GM12878 (cell line): ENCODE measurements around the gene GPR152. TPM values are rescaled to one million over a fixed set of nuclear protein-coding genes. Genes with fewer than 3 reads are reported as not detected.

Experiments
- ATAC-seq: fragments of 200-7000 bp; cut with Tn5 transposase; 3 replicates; pipeline ENCODE4 v1.9.1; 2020; ENCODE audit warnings: mild to moderate bottlenecking, moderate library complexity
- BruUV-seq: library from RNA; stranded (reverse); fragments of 400-500 nt; replicated peaks from 2 replicates; lab custom pipeline; 2021; lab: Mats Ljungman, UMichigan
- CTCF ChIA-PET: fragments of 300-600 bp; sonication (Branson Sonifier 250); formaldehyde crosslinking; extraction: SDS; loops from one replicate; lab custom pipeline; 2021; ENCODE audit warnings: inconsistent platforms; lab: Yijun Ruan, JAX
- POLR2A ChIA-PET: fragments of 350-600 bp; formaldehyde crosslinking; extraction: SDS; loops from one replicate; lab custom pipeline; 2021; ENCODE audit warnings: inconsistent platforms; lab: Charles Lee
- RAD21 ChIA-PET: fragments of 300-600 bp; sonication (Branson Sonifier 250); formaldehyde crosslinking; loops from one replicate; lab custom pipeline; 2023; ENCODE audit warnings: antibody characterized with exemption; ENCODE audit not compliant: unreplicated experiment; lab: Charles Lee
- SMC1A ChIA-PET: fragments of 300-600 bp; sonication (Branson Sonifier 250); formaldehyde crosslinking; loops from one replicate; lab custom pipeline; 2023; ENCODE audit not compliant: unreplicated experiment, uncharacterized antibody; lab: Charles Lee
- DNase-seq: peaks from one replicate; pipeline ENCODE4 v3.0.0-alpha.2; 2011; ENCODE audit warnings: low read depth, low spot score
- FAIRE-seq: peaks from 3 replicates; lab custom pipeline; 2011; peaks lifted over from hg19 to GRCh38; lab: Jason Lieb, UNC
- H2AFZ ChIP-seq: 2 replicates; pipeline ENCODE4 v1.6.0; 2011; ENCODE audit warnings: low read depth, low read length, control low read depth; ENCODE audit not compliant: control insufficient read depth
- H3K27ac ChIP-seq: 2 replicates; pipeline ENCODE4 v1.5.1; 2011; ENCODE audit warnings: control low read depth; ENCODE audit not compliant: control insufficient read depth, insufficient read depth
- H3K27me3 ChIP-seq, 2 experiments: replicated peaks in 1 of 2; 2 replicates each; pipeline versions ENCODE4 v1.6.0 to v1.6.1; 2011; ENCODE audit warnings: low read length in 1 of 2; ENCODE audit not compliant: control insufficient read depth in 2 of 2, insufficient read depth in 2 of 2
- H3K36me3 ChIP-seq, 2 experiments: 2 replicates each; pipeline ENCODE4 v1.5.1; 2011; ENCODE audit warnings: low read length in 1 of 2; ENCODE audit not compliant: control insufficient read depth in 2 of 2, insufficient read depth in 2 of 2
- H3K4me1 ChIP-seq: 2 replicates; pipeline ENCODE4 v1.6.1; 2011; ENCODE audit warnings: mild to moderate bottlenecking, low read length, moderate library complexity, mixed read lengths; ENCODE audit not compliant: control insufficient read depth, insufficient read depth
- H3K4me2 ChIP-seq: 2 replicates; pipeline ENCODE4 v1.6.0; 2011; ENCODE audit warnings: control low read depth; ENCODE audit not compliant: control insufficient read depth, insufficient read depth
- H3K4me3 ChIP-seq: fragments of 200-600 bp; sonication (generic); 2 replicates; pipeline ENCODE4 v1.5.1; 2016
- H3K79me2 ChIP-seq: 2 replicates; pipeline ENCODE4 v1.6.0; 2011; ENCODE audit warnings: low read length; ENCODE audit not compliant: control insufficient read depth, insufficient read depth
- H3K9ac ChIP-seq: 2 replicates; pipeline ENCODE4 v1.8.0; 2011; ENCODE audit warnings: low read length, control low read depth, mixed read lengths; ENCODE audit not compliant: control insufficient read depth, insufficient read depth
- H3K9me3 ChIP-seq: replicated peaks from 3 replicates; pipeline ENCODE4 v1.5.1; 2011; ENCODE audit warnings: mild to moderate bottlenecking, low read length; ENCODE audit not compliant: control insufficient read depth, insufficient read depth
- H4K20me1 ChIP-seq: 2 replicates; pipeline ENCODE4 v1.6.0; 2011; ENCODE audit not compliant: control insufficient read depth, insufficient read depth
- CREB1 ChIP-seq: IDR thresholded peaks from 2 replicates; pipeline ENCODE4 v1.6.1; 2012; ENCODE audit warnings: low read depth, mild to moderate bottlenecking, inconsistent platforms
- ESRRA ChIP-seq: IDR thresholded peaks from 2 replicates; pipeline ENCODE4 v1.6.1; 2012; ENCODE audit warnings: mild to moderate bottlenecking, low read length, improper control_type of control experiment
- NR2F1 ChIP-seq: fragments of 450-650 bp; conservative IDR thresholded peaks from 2 replicates; pipeline ENCODE4 v1.6.1; 2017; ENCODE audit warnings: mild to moderate bottlenecking
- STAT3 ChIP-seq: IDR thresholded peaks from 2 replicates; pipeline ENCODE4 v1.6.1; 2011; ENCODE audit warnings: low read depth, low read length, improper control_type of control experiment
- TARDBP ChIP-seq: IDR thresholded peaks from 2 replicates; pipeline ENCODE4 v1.6.1; 2016; ENCODE audit warnings: borderline replicate concordance
- TCF7 ChIP-seq: IDR thresholded peaks from 2 replicates; pipeline ENCODE4 v1.6.1; 2014; ENCODE audit warnings: antibody characterized with exemption, borderline replicate concordance
- ZNF622 ChIP-seq: fragments of 450-650 bp; IDR thresholded peaks from 2 replicates; pipeline ENCODE4 v1.6.1; 2017; ENCODE audit warnings: mild to moderate bottlenecking, inconsistent platforms
- WGBS: methylation state at CpG from one replicate; pipeline ENCODE4 v1.1.6; 2016; ENCODE audit warnings: low lambda C conversion rate; ENCODE audit not compliant: insufficient replicate concordance, insufficient coverage; ENCODE audit errors: missing lambda C conversion rate; 5-methylcytosine and 5-hydroxymethylcytosine counted together
- in situ Hi-C: fragments of 300-500 bp; cut with MboI; formaldehyde crosslinking; loops from 9 replicates; pipeline ENCODE4 v1.14.3; 2018; ENCODE audit warnings: mixed read lengths
- intact Hi-C: fragments of 100-400 bp; cut with micrococcal nuclease; formaldehyde crosslinking; loops from one replicate; pipeline ENCODE4 v1.14.2; 2022; ENCODE audit not compliant: unreplicated experiment
- polyA plus RNA-seq, 11 experiments: library from polyadenylated mRNA; depleted of rRNA in 4 of 11; unstranded in 6 of 11; stranded (reverse) in 5 of 11; fragments of >200 nt; fragmentation: Nextera tagmentation in 4 of 11; fragmentation: Illumina TruSeq in 1 of 11; extraction: Ambion mirVana in 4 of 11; extraction: Trizol in 1 of 11; gene quantifications; 1 replicate in 1 of 11; 2 replicates in 10 of 11; pipeline versions ENCODE4 v1.2.1 to v1.2.3, GENCODE V29; 2011 to 2016; ENCODE audit warnings: inconsistent platforms in 2 of 11, missing spikeins in 2 of 11, low read depth in 1 of 11
- total RNA-seq, 4 experiments: library from RNA; depleted of rRNA in 3 of 4; stranded (reverse); fragments of >200 nt in 3 of 4; fragmentation: Illumina TruSeq in 1 of 4; extraction: Trizol in 1 of 4; gene quantifications; 2 replicates each; pipeline versions ENCODE4 v1.2.1 to v1.2.3, GENCODE V29; 2013 to 2021
- TF ChIP-seq, protein P1 (sequence below): IDR thresholded peaks from 2 replicates; pipeline ENCODE4 v1.6.1; 2012; ENCODE audit warnings: low read length, inconsistent platforms
- TF ChIP-seq, protein P2 (sequence below): fragments of 450-650 bp; IDR thresholded peaks from 2 replicates; pipeline ENCODE4 v1.6.1; 2017; ENCODE audit warnings: mild to moderate bottlenecking, moderate library complexity

GPR152 gene
- total and polyA plus RNA-seq, 10 of the 15 experiments (the other 5 are each of a cell fraction or from before 2014, with no cell fraction given) = not detected

DNA sequence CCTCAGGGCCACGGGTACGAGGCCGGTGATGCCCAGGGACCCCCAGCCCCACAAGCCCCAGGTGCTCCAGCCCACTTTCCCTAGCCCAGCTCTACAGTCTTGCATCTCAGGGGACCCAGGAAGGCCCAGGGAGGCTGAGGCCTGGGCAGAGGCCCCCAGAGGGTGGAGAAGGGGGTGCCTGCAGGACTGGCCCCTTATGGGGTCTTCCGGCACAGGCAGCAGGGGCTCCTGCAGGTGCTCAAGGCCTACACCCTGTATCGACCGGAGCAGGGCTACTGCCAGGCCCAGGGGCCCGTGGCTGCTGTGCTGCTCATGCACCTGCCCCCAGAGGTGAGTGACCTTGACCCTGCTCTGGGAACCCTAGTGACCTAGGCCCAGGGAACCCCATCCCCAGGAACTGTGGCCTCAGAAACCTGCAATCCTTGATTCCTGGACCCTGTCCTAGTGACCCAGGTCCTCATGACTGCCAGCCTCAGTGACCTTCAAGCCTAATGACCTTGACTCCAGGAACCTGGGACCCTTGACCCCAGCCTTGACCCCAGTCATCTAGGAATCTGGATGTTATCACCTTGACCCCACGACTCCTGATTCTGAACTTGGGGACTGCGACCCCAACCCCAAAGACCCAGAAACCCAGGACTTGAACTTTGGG, 46.7 kb downstream of the GPR152 start:
- in situ Hi-C loops (no loop called here), intact Hi-C loops (no loop called here)
- H2AFZ ChIP-seq = no peak overlapping the region
- no peaks in the 10 kb centered on the region; the same call in 2 of the 3 replicates for H3K9me3 ChIP-seq
- peak overlapping the region; percentile 48 for H3K27ac ChIP-seq
- TF ChIP-seq ZNF622 (no peak), NR2F1 (peak; percentile 82; the same call in 1 of the 2 replicates)
- H3K4me3 ChIP-seq = peak overlapping the region; percentile 82; the same call in 1 of the 2 replicates
- ChIA-PET RAD21 (interaction anchor here (0.6 to 6.4 kb wide), 2 partner anchors 15 to 31 kb away, joined by 3 to 112 read pairs; partner anchors contain the start of gene PTPRCAP), CTCF (interaction anchor here (1.2 to 4.9 kb wide), 3 partner anchors 32 to 54 kb away, joined by 3 to 53 read pairs (median 9); partner anchors contain the start of genes CORO1B and PTPRCAP), SMC1A (interaction anchor here (5.7 kb wide), 1 partner anchor 32 kb away, joined by 46 read pairs; the partner anchor contains the start of gene PTPRCAP), POLR2A (interaction anchor here (0.5 to 7.3 kb wide), 8 partner anchors 13 to 80 kb away, joined by 3 to 112 read pairs (median 34); partner anchors contain the start of genes AIP, POLD4, PTPRCAP and TMEM134)
- no TSS peak for BruUV-seq
- H3K4me1 ChIP-seq = peaks cover 68% of the 10 kb centered on the region
- peak overlapping the region; percentile 91; the same call in 1 of the 2 replicates for H3K9ac ChIP-seq
- DNase-seq (no peak), FAIRE-seq (no peak), ATAC-seq (no peak)
- H3K4me2 ChIP-seq = peak overlapping the region; percentile 69
- peaks cover 0 to 2% of the 10 kb centered on the region in 2 experiments; a peak in 1 of 4 replicates for H3K36me3 ChIP-seq
- no peaks in the 10 kb centered on the region for H3K27me3 ChIP-seq
- H4K20me1 ChIP-seq = no peaks in the 10 kb centered on the region; the same call in 1 of the 2 replicates
- peaks cover 41% of the 10 kb centered on the region for H3K79me2 ChIP-seq
- WGBS = 97% methylated on average over 9 of the region's 9 CpGs

DNA sequence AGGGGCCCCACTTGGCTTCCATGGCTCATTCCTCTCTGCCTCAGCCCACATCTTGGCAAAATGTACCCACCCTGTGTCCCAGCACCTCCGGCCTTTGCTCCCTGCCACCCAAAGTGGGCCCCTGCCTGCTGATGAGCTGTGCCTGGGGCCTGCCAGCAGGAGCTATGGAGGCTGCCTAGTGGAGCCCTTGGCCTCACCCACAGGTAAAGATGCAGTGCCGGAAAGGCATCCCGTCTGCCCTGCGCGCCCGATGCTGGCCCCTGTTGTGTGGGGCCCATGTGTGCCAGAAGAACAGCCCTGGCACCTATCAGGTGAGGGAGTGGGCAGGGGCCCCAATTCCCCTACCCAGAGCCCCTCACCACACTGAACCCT, 47.3 kb downstream of the GPR152 start:
- WGBS = 44% methylated on average over 6 of the region's 6 CpGs
- ATAC-seq (no peak), DNase-seq (no peak), FAIRE-seq (no peak)
- peak overlapping the region; percentile 99 for H3K27ac ChIP-seq
- peaks cover 47% of the 10 kb centered on the region for H3K79me2 ChIP-seq
- no peaks in the 10 kb centered on the region for H3K27me3 ChIP-seq
- H3K36me3 ChIP-seq = peaks cover 0 to 6% of the 10 kb centered on the region in 2 experiments; a peak in 2 of 4 replicates
- peaks cover 70% of the 10 kb centered on the region for H3K4me1 ChIP-seq
- no peak overlapping the region for H2AFZ ChIP-seq
- no peaks in the 10 kb centered on the region; the same call in 1 of the 2 replicates for H4K20me1 ChIP-seq
- SMC1A ChIA-PET = interaction anchor here (0.8 to 5.7 kb wide), 5 partner anchors 13 to 83 kb away, joined by 3 to 46 read pairs (median 4); partner anchors contain the start of genes AIP, PTPRCAP and TMEM134
- peak overlapping the region; percentile 91 for H3K9ac ChIP-seq
- RAD21 ChIA-PET = interaction anchor here (0.6 to 6.4 kb wide), 4 partner anchors 16 to 81 kb away, joined by 3 to 112 read pairs (median 56); partner anchors contain the start of genes AIP, PTPRCAP and TMEM134
- no peaks in the 10 kb centered on the region; the same call in 2 of the 3 replicates for H3K9me3 ChIP-seq
- no TSS peak for BruUV-seq
- in situ Hi-C loops (no loop called here), intact Hi-C loops (no loop called here)
- H3K4me2 ChIP-seq = peak overlapping the region; percentile 69
- POLR2A ChIA-PET = interaction anchor here (0.5 to 7.3 kb wide), 12 partner anchors 7 to 81 kb away, joined by 3 to 112 read pairs (median 20); partner anchors contain the start of genes AIP, POLD4, PTPRCAP and RPS6KB2
- CTCF ChIA-PET = interaction anchor here (0.6 to 5.0 kb wide), 7 partner anchors 9 to 254 kb away, joined by 3 to 53 read pairs (median 5); partner anchors contain the start of genes AIP, CORO1B and PTPRCAP
- H3K4me3 ChIP-seq = peak overlapping the region; percentile 82
- TF ChIP-seq, protein P1, sequence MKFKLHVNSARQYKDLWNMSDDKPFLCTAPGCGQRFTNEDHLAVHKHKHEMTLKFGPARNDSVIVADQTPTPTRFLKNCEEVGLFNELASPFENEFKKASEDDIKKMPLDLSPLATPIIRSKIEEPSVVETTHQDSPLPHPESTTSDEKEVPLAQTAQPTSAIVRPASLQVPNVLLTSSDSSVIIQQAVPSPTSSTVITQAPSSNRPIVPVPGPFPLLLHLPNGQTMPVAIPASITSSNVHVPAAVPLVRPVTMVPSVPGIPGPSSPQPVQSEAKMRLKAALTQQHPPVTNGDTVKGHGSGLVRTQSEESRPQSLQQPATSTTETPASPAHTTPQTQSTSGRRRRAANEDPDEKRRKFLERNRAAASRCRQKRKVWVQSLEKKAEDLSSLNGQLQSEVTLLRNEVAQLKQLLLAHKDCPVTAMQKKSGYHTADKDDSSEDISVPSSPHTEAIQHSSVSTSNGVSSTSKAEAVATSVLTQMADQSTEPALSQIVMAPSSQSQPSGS = no peak
- no peak for TF ChIP-seq STAT3
- TF ChIP-seq, protein P2, sequence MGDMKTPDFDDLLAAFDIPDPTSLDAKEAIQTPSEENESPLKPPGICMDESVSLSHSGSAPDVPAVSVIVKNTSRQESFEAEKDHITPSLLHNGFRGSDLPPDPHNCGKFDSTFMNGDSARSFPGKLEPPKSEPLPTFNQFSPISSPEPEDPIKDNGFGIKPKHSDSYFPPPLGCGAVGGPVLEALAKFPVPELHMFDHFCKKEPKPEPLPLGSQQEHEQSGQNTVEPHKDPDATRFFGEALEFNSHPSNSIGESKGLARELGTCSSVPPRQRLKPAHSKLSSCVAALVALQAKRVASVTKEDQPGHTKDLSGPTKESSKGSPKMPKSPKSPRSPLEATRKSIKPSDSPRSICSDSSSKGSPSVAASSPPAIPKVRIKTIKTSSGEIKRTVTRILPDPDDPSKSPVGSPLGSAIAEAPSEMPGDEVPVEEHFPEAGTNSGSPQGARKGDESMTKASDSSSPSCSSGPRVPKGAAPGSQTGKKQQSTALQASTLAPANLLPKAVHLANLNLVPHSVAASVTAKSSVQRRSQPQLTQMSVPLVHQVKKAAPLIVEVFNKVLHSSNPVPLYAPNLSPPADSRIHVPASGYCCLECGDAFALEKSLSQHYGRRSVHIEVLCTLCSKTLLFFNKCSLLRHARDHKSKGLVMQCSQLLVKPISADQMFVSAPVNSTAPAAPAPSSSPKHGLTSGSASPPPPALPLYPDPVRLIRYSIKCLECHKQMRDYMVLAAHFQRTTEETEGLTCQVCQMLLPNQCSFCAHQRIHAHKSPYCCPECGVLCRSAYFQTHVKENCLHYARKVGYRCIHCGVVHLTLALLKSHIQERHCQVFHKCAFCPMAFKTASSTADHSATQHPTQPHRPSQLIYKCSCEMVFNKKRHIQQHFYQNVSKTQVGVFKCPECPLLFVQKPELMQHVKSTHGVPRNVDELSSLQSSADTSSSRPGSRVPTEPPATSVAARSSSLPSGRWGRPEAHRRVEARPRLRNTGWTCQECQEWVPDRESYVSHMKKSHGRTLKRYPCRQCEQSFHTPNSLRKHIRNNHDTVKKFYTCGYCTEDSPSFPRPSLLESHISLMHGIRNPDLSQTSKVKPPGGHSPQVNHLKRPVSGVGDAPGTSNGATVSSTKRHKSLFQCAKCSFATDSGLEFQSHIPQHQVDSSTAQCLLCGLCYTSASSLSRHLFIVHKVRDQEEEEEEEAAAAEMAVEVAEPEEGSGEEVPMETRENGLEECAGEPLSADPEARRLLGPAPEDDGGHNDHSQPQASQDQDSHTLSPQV = no peak
- TF ChIP-seq ESRRA = no peak
- TF ChIP-seq TARDBP = no peak
- TF ChIP-seq CREB1 = no peak
- TF ChIP-seq TCF7 = no peak
